Renal pelvis (tissue), 4 donors: ENCODE measurements around the gene TMEM255B. TPM values are rescaled to one million over a fixed set of nuclear protein-coding genes. Genes with fewer than 3 reads are reported as not detected.
"Not testable (repeated sequence)": the region's sequence is repeated elsewhere in the genome, so short reads cannot be mapped to it uniquely, and the experiment has no call there.

ENCODE experiments used
- DNase-seq: peaks from one replicate; pipeline ENCODE4 v3.0.0-alpha.2; 2013
- polyA plus RNA-seq, 3 donors: library from polyadenylated mRNA; unstranded; fragments of 120-200 nt; gene quantifications; one replicate each; pipeline ENCODE4 v1.2.1, GENCODE V29; 2013; ENCODE audit not compliant: insufficient read length in 3 of 3

The TMEM255B gene
- polyA plus RNA-seq, 3 donors, result 7.1 to 9.5 (median 8.4) TPM

DNA sequence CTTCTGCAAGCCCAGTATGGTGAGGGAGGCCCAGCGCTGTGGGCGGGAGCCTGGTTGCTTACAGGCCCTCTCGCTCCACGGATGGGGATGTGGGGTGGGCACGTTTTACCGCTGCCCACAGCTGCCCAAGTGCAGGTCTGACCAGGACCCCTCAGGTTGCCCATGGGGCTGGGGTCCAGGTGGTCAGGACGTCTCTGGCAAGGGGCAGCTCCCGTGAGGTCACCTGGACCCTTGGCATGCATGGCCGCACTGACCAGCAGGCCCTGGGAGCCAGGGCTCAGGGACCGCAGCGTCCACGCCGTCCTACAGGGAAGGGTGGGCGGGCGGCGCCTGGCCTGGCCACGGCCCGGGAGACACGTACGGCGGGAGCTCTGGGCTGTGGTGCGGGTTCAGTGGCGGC, 72.0 kb downstream of the TMEM255B start:
- no peak for DNase-seq

DNA sequence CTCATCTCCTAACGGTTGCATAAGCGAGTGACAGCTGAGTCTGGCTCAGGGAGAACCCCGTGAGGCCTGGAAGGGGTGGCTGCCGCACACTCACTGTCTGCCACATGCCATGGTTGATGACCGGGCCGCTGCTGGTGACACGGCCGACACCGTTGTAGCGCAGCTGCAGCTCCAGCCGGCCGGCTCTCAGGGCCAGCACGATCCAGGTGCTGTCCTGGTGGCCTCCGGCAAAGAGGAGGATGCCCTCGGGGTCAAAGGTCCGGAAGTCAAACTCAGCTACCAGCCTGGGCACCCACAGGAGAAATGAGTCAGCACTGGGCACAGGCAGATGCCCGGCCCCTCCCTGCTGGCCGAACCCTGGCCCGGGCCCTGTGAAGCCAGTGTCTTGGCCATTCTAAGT, 73.2 kb downstream of the TMEM255B start:
- no peak for DNase-seq

DNA sequence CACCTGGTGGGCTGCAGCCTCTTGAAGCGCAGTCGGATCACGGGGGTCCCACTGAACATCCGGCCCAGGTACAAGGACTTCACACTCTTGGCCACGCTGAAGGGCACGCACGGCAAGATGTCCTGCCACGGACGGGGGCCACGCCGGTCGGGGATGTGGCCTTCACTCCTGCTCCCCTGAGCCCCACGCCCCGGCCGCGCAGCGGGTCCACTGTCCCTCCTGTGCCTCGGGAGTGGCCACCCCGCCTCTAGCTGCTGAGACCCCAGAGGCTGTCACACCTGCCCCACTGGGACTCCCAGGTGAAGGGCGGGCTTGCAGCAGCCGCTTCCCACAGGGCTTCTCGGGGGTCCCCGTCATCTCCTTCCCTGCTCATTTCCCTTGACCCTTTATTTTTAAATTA, 73.6 kb downstream of the TMEM255B start:
- no peak for DNase-seq

- no peak for DNase-seq
Observed at GRCh38 chr13:113833111-113833830, 74.2 kb downstream of the TMEM255B start.

DNA sequence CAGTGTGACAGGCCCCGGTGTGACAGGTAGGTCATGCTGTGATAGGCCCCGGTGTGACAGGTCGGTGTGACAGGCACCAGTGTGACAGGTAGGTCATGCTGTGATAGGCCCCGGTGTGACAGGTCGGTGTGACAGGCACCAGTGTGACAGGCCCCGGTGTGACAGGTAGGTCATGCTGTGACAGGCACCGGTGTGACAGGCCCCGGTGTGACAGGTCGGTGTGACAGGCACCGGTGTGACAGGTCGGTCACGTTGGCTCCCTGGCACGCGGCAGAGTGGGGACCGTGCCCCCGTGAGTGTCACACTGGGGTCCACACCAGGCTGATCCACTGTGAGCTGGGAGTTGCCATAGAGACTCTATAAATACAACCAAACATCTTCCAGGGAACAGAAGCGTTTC, 75.0 kb downstream of the TMEM255B start:
- DNase-seq, result not testable (repeated sequence)

- no peak for DNase-seq
Observed at GRCh38 chr13:113834496-113835200, 75.6 kb downstream of the TMEM255B start.

- DNase-seq, result no peak
Observed at GRCh38 chr13:113835461-113836270, 76.6 kb downstream of the TMEM255B start.

GRCh38 chr13:113836768-113837559, 77.9 kb downstream of the TMEM255B start:
- no peak for DNase-seq

DNA sequence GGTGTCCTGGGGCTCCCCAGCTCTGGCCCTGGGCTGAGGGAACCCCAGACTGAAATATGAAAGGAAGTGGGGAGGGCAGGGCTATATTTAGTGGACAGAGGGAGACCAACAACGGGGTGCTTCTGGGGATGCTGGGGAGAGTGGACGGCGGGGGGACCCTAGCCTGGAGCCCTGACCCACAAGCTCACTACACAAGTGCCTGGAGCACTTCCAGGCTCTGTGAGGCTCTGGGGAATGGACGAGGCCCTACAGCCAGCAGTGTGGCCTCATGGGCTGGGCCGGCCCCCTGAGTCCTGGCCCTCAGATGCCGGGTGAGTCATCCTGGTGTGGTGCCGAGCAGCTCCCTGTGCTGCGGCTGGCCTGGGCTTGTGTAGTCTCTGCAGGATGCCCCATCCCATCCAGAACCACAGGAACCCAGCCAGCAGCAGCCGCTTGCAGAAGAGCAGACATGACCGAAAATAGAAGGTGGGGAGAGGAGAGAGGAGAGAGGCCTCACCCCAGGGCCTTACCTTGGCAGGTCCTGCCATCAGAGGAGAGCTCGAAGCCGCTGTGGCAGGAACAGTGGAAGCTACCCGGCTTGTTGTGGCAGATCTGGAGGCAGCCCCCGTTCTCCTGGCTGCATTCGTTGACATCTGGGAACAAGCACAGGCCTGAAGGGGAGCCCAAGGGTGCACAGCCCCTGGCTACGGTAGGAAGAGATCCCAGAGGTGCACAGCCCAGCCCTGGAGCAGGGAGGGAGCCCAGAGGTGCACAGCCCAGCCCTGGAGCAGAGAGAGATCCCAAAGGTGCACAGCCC, 78.7 kb downstream of the TMEM255B start:
- no peak for DNase-seq

GRCh38 chr13:113838711-113839201, 79.7 kb downstream of the TMEM255B start:
- DNase-seq, result no peak

DNA sequence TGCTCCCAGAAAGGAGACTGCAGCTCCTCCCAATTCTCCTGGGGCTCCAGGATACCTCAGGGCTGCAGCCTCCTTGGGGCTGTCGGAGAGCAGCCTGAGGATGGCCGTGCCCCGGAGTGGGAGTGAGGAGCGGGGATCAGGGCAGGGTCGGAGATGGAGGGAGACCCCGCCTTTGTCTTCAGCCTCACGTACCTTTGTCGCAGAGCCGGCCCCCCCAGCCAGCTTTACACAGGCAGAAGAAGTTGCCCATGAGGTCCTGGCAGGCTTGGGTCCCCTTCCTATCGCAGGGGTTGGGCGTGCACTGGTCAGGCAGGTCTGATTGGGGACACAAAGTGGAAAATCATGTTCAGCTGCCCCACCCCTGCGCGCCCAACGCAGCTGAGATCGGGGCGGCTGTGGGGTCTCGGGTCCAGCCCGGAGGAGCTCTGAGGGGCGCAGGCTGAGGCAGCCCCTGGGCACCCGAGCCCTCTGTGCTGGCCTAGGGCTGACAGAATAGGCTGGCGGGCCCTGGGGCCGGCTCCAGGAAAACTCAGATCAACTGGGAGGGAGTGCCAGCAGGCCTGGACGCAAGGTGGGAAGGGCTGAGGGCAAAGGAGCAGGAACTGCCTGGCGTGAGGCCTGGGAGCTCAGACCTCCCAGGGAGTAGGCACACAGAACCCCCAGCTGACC, 80.6 kb downstream of the TMEM255B start:
- DNase-seq, result no peak

DNA sequence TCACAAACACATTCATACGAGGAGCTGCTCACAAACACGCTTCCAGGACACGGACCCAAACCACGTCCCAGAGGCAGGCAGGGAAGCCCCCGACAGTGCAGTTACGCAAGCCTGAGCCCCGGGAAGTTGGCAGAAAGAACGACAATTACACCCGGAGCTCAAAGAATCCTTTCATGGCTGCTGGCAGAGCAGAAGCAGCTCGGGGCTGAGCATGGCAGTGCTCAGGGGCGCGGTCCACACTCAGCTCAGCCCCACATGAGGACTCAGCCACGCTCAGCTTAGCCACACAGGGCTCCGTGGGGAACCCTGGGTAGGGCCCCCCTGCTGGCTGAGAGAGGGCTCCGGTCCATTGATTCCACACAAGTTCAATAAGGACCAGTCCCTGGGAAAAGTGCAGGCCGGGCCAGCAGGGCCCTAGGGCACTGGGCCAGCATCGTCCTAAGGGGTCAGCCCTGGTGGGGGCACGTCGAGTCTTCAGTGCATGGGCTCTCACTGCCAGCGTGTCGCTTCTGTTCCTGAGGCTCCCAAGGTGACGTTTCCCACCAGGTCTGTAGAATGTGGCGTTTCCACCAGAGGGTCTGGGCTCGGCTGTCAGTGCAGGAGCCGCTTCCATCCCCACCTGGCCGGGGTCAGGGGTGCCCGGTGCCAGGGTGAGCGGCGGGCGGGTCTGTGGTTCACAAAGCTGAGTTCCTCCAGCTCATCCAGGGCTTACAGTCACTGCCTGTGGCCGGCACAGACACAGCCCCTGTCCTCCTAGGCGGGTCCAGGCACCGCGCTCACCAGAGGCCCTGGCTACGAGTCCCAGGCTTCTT, 81.7 kb downstream of the TMEM255B start:
- no peak for DNase-seq

DNA sequence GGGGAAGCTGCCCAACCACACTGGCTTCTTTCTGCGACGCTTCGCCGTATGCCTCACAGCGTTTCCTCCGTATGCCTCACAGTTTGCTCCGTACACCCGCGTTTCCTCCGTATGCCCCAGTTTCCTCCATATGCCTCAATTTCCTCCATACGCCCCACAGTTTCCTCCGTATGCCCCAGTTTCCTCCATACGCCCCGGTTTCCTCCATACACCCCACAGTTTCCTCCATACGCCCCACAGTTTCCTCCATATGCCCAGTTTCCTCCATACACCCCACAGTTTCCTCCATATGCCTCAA, 82.3 kb downstream of the TMEM255B start:
- no peak for DNase-seq

DNA sequence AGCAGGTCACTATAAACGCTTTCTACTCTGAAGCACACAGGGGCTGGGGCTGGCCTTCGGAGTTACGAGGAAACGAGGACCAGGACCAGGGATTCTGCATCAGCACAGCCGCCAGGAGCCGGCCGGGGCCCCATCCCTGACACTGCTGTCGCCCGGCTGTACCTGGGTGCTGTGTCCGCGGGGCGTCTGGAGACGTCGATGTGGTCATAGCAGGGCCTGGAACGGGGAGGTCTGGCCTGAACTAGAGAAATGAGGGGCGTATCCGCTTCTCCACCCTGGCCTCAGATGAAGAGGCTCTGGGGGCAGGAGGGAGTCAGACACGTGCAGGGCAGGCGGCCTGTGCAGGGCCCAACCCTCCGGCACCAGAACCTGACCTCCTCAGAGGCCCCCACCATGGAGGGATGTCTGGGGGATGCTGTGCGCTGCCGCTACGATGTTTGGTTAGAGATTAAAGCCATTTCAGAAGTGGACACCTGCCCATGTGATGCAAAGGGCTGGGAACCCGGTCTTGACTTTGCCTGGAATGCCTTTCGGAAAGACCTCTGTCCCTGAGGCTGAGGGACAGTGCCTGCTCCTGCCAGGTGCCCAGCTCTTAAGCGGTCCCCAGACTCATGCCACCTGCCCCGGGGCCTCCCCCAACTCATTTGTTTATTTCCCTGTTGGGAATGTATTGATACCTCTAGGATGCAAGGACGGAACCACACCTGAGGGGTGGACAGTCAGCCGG, 83.5 kb downstream of the TMEM255B start:
- no peak for DNase-seq

GRCh38 chr13:113843063-113843654, 84.1 kb downstream of the TMEM255B start:
- DNase-seq, result no peak

DNA sequence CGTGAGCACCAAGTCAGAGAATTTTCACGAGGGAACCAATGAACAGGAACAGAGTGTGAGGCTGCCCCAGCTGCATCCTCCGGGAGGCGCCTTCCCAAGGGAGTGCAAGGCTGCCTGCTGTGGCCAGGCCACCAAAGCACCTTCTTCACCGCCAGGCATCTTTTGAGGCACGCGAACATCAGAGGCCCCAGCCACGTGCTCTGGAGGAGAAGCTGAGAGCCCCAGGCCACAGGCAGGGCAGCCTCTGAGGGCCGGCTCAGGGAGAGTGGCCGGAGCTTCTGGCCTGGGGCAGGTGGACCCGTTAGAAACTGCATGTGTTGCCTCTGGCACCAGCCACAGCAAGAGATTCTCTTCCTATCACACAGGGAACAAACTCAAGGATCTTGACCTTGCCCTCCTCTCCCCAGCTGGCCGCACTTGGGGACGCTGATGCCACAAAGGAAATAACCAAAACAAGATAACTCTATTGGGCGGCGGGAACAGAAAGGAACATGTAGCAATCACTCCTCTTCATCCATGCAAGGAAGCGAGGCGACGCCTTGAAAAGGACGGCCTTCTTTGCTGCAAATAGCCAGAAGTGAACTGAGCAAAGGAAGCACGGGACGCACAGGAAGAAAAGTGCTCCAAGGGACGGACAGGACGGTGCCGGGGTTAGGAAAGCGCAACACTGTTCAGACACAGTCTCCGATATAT, 85.0 kb downstream of the TMEM255B start:
- DNase-seq, result no peak

GRCh38 chr13:113845055-113845454, 86.0 kb downstream of the TMEM255B start:
- DNase-seq, result no peak
